HG03521 (cell line): ENCODE data around the gene BGN.

Source experiments
- ATAC-seq: cut with Tn5 transposase; IDR thresholded peaks from one replicate; pipeline ENCODE4 v1.9.1; 2021; ENCODE audit warnings: mild to moderate bottlenecking, moderate library complexity; ENCODE audit not compliant: unreplicated experiment

BGN gene

GRCh38 chrX:153459986-153460385 lies 34.8 kb upstream of the BGN start:
- ATAC-seq = no peak

GRCh38 chrX:153460826-153461225 lies 34.0 kb upstream of the BGN start:
- no peak for ATAC-seq

GRCh38 chrX:153462291-153462690 lies 32.5 kb upstream of the BGN start:
- ATAC-seq = no peak

- no peak for ATAC-seq
Measured at GRCh38 chrX:153463031-153463430, 31.7 kb upstream of the BGN start.

GRCh38 chrX:153463556-153463955 lies 31.2 kb upstream of the BGN start:
- no peak for ATAC-seq

GRCh38 chrX:153464116-153464515 lies 30.7 kb upstream of the BGN start:
- no peak for ATAC-seq

GRCh38 chrX:153465691-153466380 lies 28.9 kb upstream of the BGN start:
- ATAC-seq = no peak

GRCh38 chrX:153468008-153468580 lies 26.7 kb upstream of the BGN start:
- ATAC-seq = no peak

GRCh38 chrX:153469811-153470410 lies 24.9 kb upstream of the BGN start:
- ATAC-seq = peak; percentile 29

- ATAC-seq = peak; percentile 77
Measured at GRCh38 chrX:153470411-153471363, 24.1 kb upstream of the BGN start, which contains the start of gene HAUS7. HAUS7 (minus strand) TSS chrX:153470576; CDS start chrX:153470557, 19 bp downstream.

- no peak for ATAC-seq
Measured at GRCh38 chrX:153471663-153472280, 23.0 kb upstream of the BGN start.

- no peak for ATAC-seq
Measured at GRCh38 chrX:153473126-153473525, 21.7 kb upstream of the BGN start.

GRCh38 chrX:153474266-153474665 lies 20.5 kb upstream of the BGN start:
- ATAC-seq = no peak

GRCh38 chrX:153474718-153475117 lies 20.1 kb upstream of the BGN start:
- no peak for ATAC-seq

- no peak for ATAC-seq
Measured at GRCh38 chrX:153475271-153475670, 19.5 kb upstream of the BGN start.

GRCh38 chrX:153475751-153476281 lies 19.0 kb upstream of the BGN start:
- no peak for ATAC-seq

GRCh38 chrX:153476666-153477363 lies 18.0 kb upstream of the BGN start:
- ATAC-seq = no peak

- no peak for ATAC-seq
Measured at GRCh38 chrX:153477364-153477857, 17.4 kb upstream of the BGN start.

- ATAC-seq = no peak
Measured at GRCh38 chrX:153477901-153478300, 16.9 kb upstream of the BGN start.

GRCh38 chrX:153478746-153479145 lies 16.0 kb upstream of the BGN start:
- no peak for ATAC-seq
